OCI-LY3 (cell line): Measurements from ENCODE around the gene AP4S1.

Source experiments
- EZH2phosphoT487 ChIP-seq: fragments of 200-600 bp; shearing (Covaris generic); IDR thresholded peaks from 2 replicates; pipeline ENCODE4 v1.6.1; 2018; ENCODE audit warnings: antibody characterized with exemption, mixed run types, low read depth
- TF ChIP-seq, protein P1 (sequence below): fragments of 200-600, 300-600 bp; sonication (generic); IDR thresholded peaks from 2 replicates; pipeline ENCODE4 v1.5.1; 2014; ENCODE audit warnings: antibody characterized with exemption, low read length, low read depth

GRCh38 chr14:31070431-31070830, 45.0 kb downstream of the AP4S1 start:
- TF ChIP-seq, protein P1, sequence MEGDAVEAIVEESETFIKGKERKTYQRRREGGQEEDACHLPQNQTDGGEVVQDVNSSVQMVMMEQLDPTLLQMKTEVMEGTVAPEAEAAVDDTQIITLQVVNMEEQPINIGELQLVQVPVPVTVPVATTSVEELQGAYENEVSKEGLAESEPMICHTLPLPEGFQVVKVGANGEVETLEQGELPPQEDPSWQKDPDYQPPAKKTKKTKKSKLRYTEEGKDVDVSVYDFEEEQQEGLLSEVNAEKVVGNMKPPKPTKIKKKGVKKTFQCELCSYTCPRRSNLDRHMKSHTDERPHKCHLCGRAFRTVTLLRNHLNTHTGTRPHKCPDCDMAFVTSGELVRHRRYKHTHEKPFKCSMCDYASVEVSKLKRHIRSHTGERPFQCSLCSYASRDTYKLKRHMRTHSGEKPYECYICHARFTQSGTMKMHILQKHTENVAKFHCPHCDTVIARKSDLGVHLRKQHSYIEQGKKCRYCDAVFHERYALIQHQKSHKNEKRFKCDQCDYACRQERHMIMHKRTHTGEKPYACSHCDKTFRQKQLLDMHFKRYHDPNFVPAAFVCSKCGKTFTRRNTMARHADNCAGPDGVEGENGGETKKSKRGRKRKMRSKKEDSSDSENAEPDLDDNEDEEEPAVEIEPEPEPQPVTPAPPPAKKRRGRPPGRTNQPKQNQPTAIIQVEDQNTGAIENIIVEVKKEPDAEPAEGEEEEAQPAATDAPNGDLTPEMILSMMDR, result no peak
- TF ChIP-seq EZH2phosphoT487, result no peak
